Lower leg skin (tissue), 4 donors: ENCODE data around the gene IMPACT. TPM values are rescaled to one million over a fixed set of nuclear protein-coding genes. Genes with fewer than 3 reads are reported as not detected.

Source experiments
- DNase-seq, 2 donors: peaks; one replicate each; pipeline ENCODE4 v3.0.0-alpha.2; 2019; ENCODE audit warnings: low spot score in 2 of 2
- H3K4me3 ChIP-seq: fragments of 200-600 bp; sonication (generic); 2 replicates; pipeline ENCODE4 v1.5.1; 2017; ENCODE audit warnings: mild to moderate bottlenecking, low read depth; ENCODE audit not compliant: poor library complexity, severe bottlenecking
- POLR2A ChIP-seq, 2 donors: fragments of 450-650 bp; IDR thresholded peaks; one replicate each; pipeline ENCODE4 v1.6.1; 2016 to 2017; ENCODE audit warnings: antibody characterized with exemption in 2 of 2, mild to moderate bottlenecking in 1 of 2, moderate library complexity in 1 of 2
- WGBS, 2 donors: methylation state at CpG; one replicate each; pipeline ENCODE4 v1.1.5; 2018; 5-methylcytosine and 5-hydroxymethylcytosine counted together
- intact Hi-C: fragments of 100-400 bp; cut with DNase I; formaldehyde crosslinking; loops from one replicate; pipeline ENCODE4 v1.15.0; 2023; ENCODE audit warnings: low total_unique reads
- total RNA-seq, 4 donors: library from RNA; depleted of rRNA; stranded (reverse); fragments of >200 nt; gene quantifications; one replicate each; pipeline ENCODE4 v1.1.0, GENCODE V29; 2016
- TF ChIP-seq, protein P1 (sequence below), 3 donors: fragments of 450-650 bp; IDR thresholded peaks; one replicate each; pipeline ENCODE4 v1.5.1; 2016; ENCODE audit warnings: antibody characterized with exemption in 3 of 3, mild to moderate bottlenecking in 3 of 3, moderate library complexity in 2 of 3

Gene IMPACT
- total RNA-seq, 4 donors from 2014 or later, result 13.8 to 20.5 (median 14.9) TPM

DNA sequence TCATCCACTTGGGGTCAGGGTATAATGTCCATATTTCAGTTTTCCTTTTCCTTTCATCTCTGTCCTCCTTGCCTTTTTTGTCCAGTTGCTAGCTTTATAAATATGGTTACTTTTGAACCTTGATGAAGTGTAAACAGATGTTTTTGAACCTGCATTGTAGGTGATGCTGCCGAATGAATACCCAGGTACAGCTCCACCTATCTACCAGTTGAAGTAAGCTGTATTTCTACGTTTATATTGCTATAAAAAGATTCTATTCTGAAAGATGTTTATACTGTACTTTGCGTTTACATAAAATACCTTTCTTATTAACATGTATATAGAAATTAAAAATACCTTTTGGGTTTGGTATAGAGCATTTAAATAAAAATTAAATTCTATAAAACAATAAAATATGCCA is 2.2 kb downstream of the IMPACT start:
- WGBS, 2 donors, result 72 to 77% methylated on average over 3 of the region's 3 CpGs
- no peak overlapping the region for H3K4me3 ChIP-seq
- no peak for TF ChIP-seq POLR2A (IDR thresholded peaks at IDR 0.05)
- TF ChIP-seq, protein P1, sequence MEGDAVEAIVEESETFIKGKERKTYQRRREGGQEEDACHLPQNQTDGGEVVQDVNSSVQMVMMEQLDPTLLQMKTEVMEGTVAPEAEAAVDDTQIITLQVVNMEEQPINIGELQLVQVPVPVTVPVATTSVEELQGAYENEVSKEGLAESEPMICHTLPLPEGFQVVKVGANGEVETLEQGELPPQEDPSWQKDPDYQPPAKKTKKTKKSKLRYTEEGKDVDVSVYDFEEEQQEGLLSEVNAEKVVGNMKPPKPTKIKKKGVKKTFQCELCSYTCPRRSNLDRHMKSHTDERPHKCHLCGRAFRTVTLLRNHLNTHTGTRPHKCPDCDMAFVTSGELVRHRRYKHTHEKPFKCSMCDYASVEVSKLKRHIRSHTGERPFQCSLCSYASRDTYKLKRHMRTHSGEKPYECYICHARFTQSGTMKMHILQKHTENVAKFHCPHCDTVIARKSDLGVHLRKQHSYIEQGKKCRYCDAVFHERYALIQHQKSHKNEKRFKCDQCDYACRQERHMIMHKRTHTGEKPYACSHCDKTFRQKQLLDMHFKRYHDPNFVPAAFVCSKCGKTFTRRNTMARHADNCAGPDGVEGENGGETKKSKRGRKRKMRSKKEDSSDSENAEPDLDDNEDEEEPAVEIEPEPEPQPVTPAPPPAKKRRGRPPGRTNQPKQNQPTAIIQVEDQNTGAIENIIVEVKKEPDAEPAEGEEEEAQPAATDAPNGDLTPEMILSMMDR (IDR thresholded peaks at IDR 0.05), result no peak
- intact Hi-C loops, result no loop called here
- DNase-seq, result no peak

- TF ChIP-seq, protein P1 (IDR thresholded peaks at IDR 0.05), result no peak
- no peak for TF ChIP-seq POLR2A (IDR thresholded peaks at IDR 0.05)
- H3K4me3 ChIP-seq, result no peak overlapping the region
- WGBS, 2 donors, result 95% methylated on average over 4 of the region's 4 CpGs
- DNase-seq, result no peak
- intact Hi-C loops, result no loop called here
Observed at GRCh38 chr18:24429188-24429587, 2.7 kb downstream of the IMPACT start.

DNA sequence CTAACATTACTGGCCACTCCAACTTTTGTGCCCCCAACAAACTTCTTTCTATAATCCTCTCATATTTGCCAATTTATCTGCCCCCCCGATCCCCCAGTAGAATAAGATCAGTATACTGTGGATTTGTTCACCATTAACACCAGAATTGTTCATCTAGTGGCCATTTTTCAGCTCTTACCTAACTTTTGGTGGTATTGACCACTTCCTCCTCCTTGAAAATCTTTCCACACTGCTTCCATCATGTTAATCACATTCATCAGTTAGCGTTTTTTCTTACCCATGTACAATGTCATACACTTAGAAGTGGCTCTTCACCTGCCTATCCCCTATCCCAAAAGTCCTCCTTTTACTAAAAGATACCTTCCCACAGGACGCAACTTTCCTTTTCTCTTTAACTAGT is 6.1 kb downstream of the IMPACT start:
- 90 to 96% methylated on average over 3 of the region's 3 CpGs for WGBS, 2 donors
- TF ChIP-seq, protein P1 (IDR thresholded peaks at IDR 0.05), result no peak
- TF ChIP-seq POLR2A (IDR thresholded peaks at IDR 0.05), result no peak
- intact Hi-C loops, result no loop called here
- no peak overlapping the region for H3K4me3 ChIP-seq
- no peak for DNase-seq

DNA sequence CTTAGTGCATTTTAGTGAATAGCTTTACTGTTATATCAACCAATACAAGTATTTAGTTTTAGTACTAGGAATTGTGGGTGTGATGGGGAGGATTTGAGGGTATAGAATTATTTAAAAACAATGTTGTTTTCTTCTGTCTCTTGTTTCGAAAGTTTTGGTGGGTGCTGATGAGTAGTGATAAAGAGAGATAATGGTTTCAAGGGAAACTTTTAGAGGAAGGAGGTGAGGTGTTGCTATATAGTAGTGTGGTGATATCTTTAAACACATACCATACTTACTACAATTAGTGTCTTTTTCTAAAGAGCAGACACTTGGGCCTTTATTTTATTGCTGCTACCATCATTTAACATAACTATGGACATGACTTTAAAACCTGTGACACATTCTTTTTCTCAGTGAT is 10.5 kb downstream of the IMPACT start:
- WGBS, 2 donors, result 94% methylated on average over 1 of the region's 1 CpG
- H3K4me3 ChIP-seq, result no peak overlapping the region
- DNase-seq, result no peak
- intact Hi-C loops, result no loop called here
- no peak for TF ChIP-seq POLR2A (IDR thresholded peaks at IDR 0.05)
- TF ChIP-seq, protein P1 (IDR thresholded peaks at IDR 0.05), result no peak

DNA sequence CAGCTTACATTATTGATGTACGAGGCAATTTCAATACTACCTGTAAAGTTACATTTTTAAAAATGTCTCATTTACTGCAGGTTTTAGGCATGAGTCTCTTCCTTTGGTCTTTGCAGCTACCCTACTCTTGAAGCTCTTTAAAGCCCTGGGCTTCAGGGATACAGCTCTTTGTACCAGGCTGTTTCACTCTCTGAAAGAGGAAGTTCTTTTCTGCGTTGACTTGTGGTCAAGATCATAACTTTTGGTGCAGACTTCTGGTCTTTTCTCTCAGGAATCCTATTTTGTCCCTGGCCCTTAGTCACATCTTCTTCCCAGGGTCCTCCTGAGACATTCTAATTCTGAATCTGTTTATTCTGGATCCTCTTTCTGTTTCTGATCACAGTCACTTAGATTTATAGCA is 17.4 kb downstream of the IMPACT start:
- 70 to 85% methylated on average over 2 of the region's 2 CpGs for WGBS, 2 donors
- TF ChIP-seq, protein P1 (IDR thresholded peaks at IDR 0.05), result no peak
- no peak for TF ChIP-seq POLR2A (IDR thresholded peaks at IDR 0.05)
- intact Hi-C loops, result no loop called here
- DNase-seq, result no peak
- no peak overlapping the region for H3K4me3 ChIP-seq

DNA sequence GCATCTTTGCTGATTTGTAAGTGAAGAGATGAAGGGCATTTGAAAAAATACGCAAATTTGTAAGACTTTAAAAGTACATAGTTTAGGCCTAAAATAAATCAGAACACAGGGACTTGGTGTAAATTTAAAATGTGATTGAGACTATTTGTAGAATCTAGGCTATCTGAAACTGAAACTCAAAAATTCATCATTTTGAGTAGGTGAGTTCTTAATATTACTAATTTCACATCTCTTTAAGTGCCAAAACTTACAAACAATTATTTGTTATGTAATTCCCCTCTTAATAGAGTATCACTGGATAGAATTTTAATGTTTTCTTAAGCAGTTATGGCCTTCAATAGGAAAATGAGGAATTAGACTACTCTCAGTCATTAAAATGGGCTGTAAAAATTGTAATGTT is 20.0 kb downstream of the IMPACT start:
- no peak overlapping the region for H3K4me3 ChIP-seq
- DNase-seq, result no peak
- TF ChIP-seq, protein P1 (IDR thresholded peaks at IDR 0.05), result no peak
- no peak for TF ChIP-seq POLR2A (IDR thresholded peaks at IDR 0.05)
- intact Hi-C loops, result no loop called here
- 96 to 100% methylated on average over 1 of the region's 1 CpG for WGBS, 2 donors
